Naive thymus-derived CD8-positive, alpha-beta T cell (primary cell): ENCODE results near the gene GUCY1A2. TPM values are rescaled to one million over a fixed set of nuclear protein-coding genes. Genes with fewer than 3 reads are reported as not detected.
"Not testable (repeated sequence)": the region's sequence is repeated elsewhere in the genome, so short reads cannot be mapped to it uniquely, and the experiment has no call there.

Source experiments
- ATAC-seq, 2 donors: fragments of 150-1000 bp; cut with Tn5 transposase in 1 of 2; sonication (Bioruptor Pico), chemical (Tn5 transposase) in 1 of 2; 1 replicate in 1 of 2; 2 replicates in 1 of 2; pipeline ENCODE4 v1.10.0; 2021; ENCODE audit warnings: mild to moderate bottlenecking in 2 of 2, moderate library complexity in 2 of 2
- POLR2A ChIA-PET: fragments of 350-600 bp; sonication (Branson Sonifier 250); formaldehyde crosslinking; loops from one replicate; lab custom pipeline; 2021; ENCODE audit warnings: antibody characterized with exemption; lab: Charles Lee
- DNase-seq, 10 donors: peaks; one replicate each; pipeline versions ENCODE4 v3.0.0 to v3.0.0-alpha.2; 2020 to 2022
- H3K27ac Mint-ChIP-seq, 10 donors: one replicate each; pipeline ENCODE4 v1.8.0; 2020 to 2022; ENCODE audit warnings: mild to moderate bottlenecking in 10 of 10, mixed read lengths in 10 of 10, moderate library complexity in 4 of 10, inconsistent platforms in 1 of 10
- H3K27me3 Mint-ChIP-seq, 5 donors: one replicate each; pipeline ENCODE4 v1.8.0; 2021 to 2022; ENCODE audit warnings: mixed read lengths in 5 of 5
- H3K36me3 Mint-ChIP-seq, 3 donors: one replicate each; pipeline ENCODE4 v1.8.0; 2020 to 2022; ENCODE audit warnings: mixed read lengths in 3 of 3, mild to moderate bottlenecking in 2 of 3, inconsistent platforms in 1 of 3
- H3K4me1 Mint-ChIP-seq, 4 donors: one replicate each; pipeline ENCODE4 v1.8.0; 2021 to 2022; ENCODE audit warnings: mixed read lengths in 4 of 4
- H3K4me3 Mint-ChIP-seq, 10 donors: one replicate each; pipeline ENCODE4 v1.8.0; 2020 to 2022; ENCODE audit warnings: mild to moderate bottlenecking in 10 of 10, mixed read lengths in 10 of 10, moderate library complexity in 6 of 10, inconsistent platforms in 1 of 10
- H3K9me3 Mint-ChIP-seq, 9 donors: one replicate each; pipeline ENCODE4 v1.8.0; 2020 to 2022; ENCODE audit warnings: mixed read lengths in 9 of 9, mild to moderate bottlenecking in 3 of 9, inconsistent platforms in 1 of 9, moderate library complexity in 1 of 9
- polyA plus RNA-seq, 3 donors: library from polyadenylated mRNA; unstranded; fragments of 300-500 nt; fragmentation: Illumina TruSeq; gene quantifications; one replicate each; pipeline ENCODE4 v1.2.3, GENCODE V29; 2021
- total RNA-seq, 8 experiments: library from RNA in 2 of 8; stranded (reverse) in 2 of 8; gene quantifications; one replicate each; pipeline ENCODE4 v1.2.3 and lab custom pipeline; 2021 to 2026

The GUCY1A2 gene
- total and polyA plus RNA-seq, 5 experiments from 2014 or later: not detected

- Mint-ChIP-seq H3K27ac (no peak overlapping the region), H3K9me3 (peaks cover 0 to 23% (median 6%) of the 10 kb centered on the region in 9 donors), H3K4me3 (no peak overlapping the region), H3K36me3 (peaks cover 0 to 5% (median 0%) of the 10 kb centered on the region in 3 donors), H3K27me3 (no peaks in the 10 kb centered on the region), H3K4me1 (no peaks in the 10 kb centered on the region)
- DNase-seq: no peak
- ATAC-seq: no peak
- POLR2A ChIA-PET: no interaction called here
Measured at GRCh38 chr11:106904826-106905225, 113.5 kb downstream of the GUCY1A2 start.

GRCh38 chr11:106889718-106890117, 128.6 kb downstream of the GUCY1A2 start:
- Mint-ChIP-seq H3K36me3 (peaks cover 0 to 4% (median 0%) of the 10 kb centered on the region in 3 donors), H3K4me3 (no peak overlapping the region), H3K9me3 (peaks cover 3 to 27% (median 13%) of the 10 kb centered on the region in 9 donors), H3K4me1 (no peaks in the 10 kb centered on the region), H3K27me3 (no peaks in the 10 kb centered on the region), H3K27ac (no peak overlapping the region)
- ATAC-seq (no peak), DNase-seq (no peak)
- POLR2A ChIA-PET: no interaction called here

GRCh38 chr11:106888386-106888785, 129.9 kb downstream of the GUCY1A2 start:
- H3K4me3 Mint-ChIP-seq: no peak overlapping the region
- no peaks in the 10 kb centered on the region for H3K4me1 Mint-ChIP-seq
- H3K9me3 Mint-ChIP-seq: peaks cover 4 to 27% (median 17%) of the 10 kb centered on the region in 9 donors
- POLR2A ChIA-PET: no interaction called here
- ATAC-seq (no peak), DNase-seq (no peak)
- H3K27me3 Mint-ChIP-seq: no peaks in the 10 kb centered on the region
- H3K36me3 Mint-ChIP-seq: peaks cover 0 to 4% (median 0%) of the 10 kb centered on the region in 3 donors
- H3K27ac Mint-ChIP-seq: no peak overlapping the region

GRCh38 chr11:106883693-106884092, 134.6 kb downstream of the GUCY1A2 start:
- ATAC-seq, POLR2A ChIA-PET, H3K27me3 Mint-ChIP-seq, H3K4me1 Mint-ChIP-seq, H3K4me3 Mint-ChIP-seq, H3K36me3 Mint-ChIP-seq, H3K27ac Mint-ChIP-seq, DNase-seq: not testable (repeated sequence)
- peaks cover 4 to 47% (median 19%) of the 10 kb centered on the region in 9 donors for H3K9me3 Mint-ChIP-seq

- Mint-ChIP-seq H3K36me3 (peaks cover 0 to 5% (median 0%) of the 10 kb centered on the region in 3 donors), H3K4me3 (no peak overlapping the region), H3K27me3 (no peaks in the 10 kb centered on the region), H3K9me3 (peaks cover 7 to 43% (median 19%) of the 10 kb centered on the region in 9 donors), H3K4me1 (no peaks in the 10 kb centered on the region), H3K27ac (no peak overlapping the region)
- no peak for DNase-seq
- ATAC-seq: no peak
- POLR2A ChIA-PET: no interaction called here
Measured at GRCh38 chr11:106879832-106880546, 138.3 kb downstream of the GUCY1A2 start.

GRCh38 chr11:106879029-106879428, 139.2 kb downstream of the GUCY1A2 start:
- no peak overlapping the region for H3K4me3 Mint-ChIP-seq
- H3K27ac Mint-ChIP-seq: no peak overlapping the region
- DNase-seq (no peak), ATAC-seq (no peak)
- peaks cover 7 to 41% (median 23%) of the 10 kb centered on the region in 9 donors for H3K9me3 Mint-ChIP-seq
- no peaks in the 10 kb centered on the region for H3K27me3 Mint-ChIP-seq
- POLR2A ChIA-PET: no interaction called here
- H3K4me1 Mint-ChIP-seq: no peaks in the 10 kb centered on the region
- peaks cover 0 to 5% (median 0%) of the 10 kb centered on the region in 3 donors for H3K36me3 Mint-ChIP-seq

DNA sequence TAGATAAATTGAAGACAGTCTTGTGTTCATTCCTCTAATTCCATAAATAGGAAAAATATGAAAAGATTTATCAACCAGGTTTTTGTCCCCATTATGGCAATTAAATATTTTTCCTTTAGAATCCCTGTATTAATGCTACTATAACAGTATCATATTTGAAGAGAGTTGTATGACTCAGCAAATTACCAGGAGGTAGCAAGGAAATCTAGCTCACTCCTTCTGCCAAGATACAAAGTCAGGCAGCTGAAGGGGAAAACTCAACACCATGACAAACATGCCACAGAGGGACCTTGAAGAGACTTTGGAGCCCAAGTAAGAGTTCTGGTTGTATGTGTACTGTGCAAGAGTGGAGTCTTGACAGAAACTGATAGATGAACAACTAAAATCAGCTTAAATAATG, 143.3 kb downstream of the GUCY1A2 start:
- H3K36me3 Mint-ChIP-seq: no peaks in the 10 kb centered on the region
- DNase-seq (no peak), ATAC-seq (no peak)
- no peaks in the 10 kb centered on the region for H3K27me3 Mint-ChIP-seq
- no peak overlapping the region for H3K4me3 Mint-ChIP-seq
- H3K9me3 Mint-ChIP-seq: peaks cover 9 to 47% (median 27%) of the 10 kb centered on the region in 9 donors
- POLR2A ChIA-PET: no interaction called here
- H3K4me1 Mint-ChIP-seq: no peaks in the 10 kb centered on the region
- H3K27ac Mint-ChIP-seq: no peak overlapping the region

GRCh38 chr11:106872246-106872645, 146.0 kb downstream of the GUCY1A2 start:
- H3K36me3 Mint-ChIP-seq: no peaks in the 10 kb centered on the region
- H3K27ac Mint-ChIP-seq: no peak overlapping the region
- DNase-seq (no peak), ATAC-seq (no peak)
- no peak overlapping the region for H3K4me3 Mint-ChIP-seq
- H3K27me3 Mint-ChIP-seq: no peaks in the 10 kb centered on the region
- no peaks in the 10 kb centered on the region for H3K4me1 Mint-ChIP-seq
- POLR2A ChIA-PET: no interaction called here
- H3K9me3 Mint-ChIP-seq: peaks cover 0 to 41% (median 25%) of the 10 kb centered on the region in 9 donors

DNA sequence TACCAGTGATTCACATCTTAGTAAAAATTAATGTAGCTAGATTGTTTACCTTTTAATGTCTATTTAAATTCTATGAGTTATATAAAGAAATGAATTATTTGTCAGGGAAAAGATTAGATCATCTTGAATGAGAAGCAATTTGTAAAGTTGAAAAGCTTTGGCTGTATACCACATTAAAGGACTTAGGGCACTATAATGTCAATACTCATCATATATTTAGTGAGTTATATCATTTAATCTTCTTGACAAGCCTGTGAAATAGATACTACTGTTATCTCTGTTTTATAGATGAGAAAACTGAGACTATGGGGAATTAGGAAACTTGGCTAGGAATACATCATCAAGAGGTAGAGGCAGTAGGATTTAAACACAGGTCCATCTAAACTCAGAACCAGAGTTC, 160.1 kb downstream of the GUCY1A2 start:
- no peak for DNase-seq
- ATAC-seq: no peak
- Mint-ChIP-seq H3K4me1 (no peaks in the 10 kb centered on the region), H3K9me3 (peaks cover 2 to 40% (median 15%) of the 10 kb centered on the region in 9 donors), H3K27me3 (no peaks in the 10 kb centered on the region), H3K27ac (no peak overlapping the region), H3K36me3 (peaks cover 0 to 4% (median 2%) of the 10 kb centered on the region in 3 donors), H3K4me3 (no peak overlapping the region)
- POLR2A ChIA-PET: no interaction called here

DNA sequence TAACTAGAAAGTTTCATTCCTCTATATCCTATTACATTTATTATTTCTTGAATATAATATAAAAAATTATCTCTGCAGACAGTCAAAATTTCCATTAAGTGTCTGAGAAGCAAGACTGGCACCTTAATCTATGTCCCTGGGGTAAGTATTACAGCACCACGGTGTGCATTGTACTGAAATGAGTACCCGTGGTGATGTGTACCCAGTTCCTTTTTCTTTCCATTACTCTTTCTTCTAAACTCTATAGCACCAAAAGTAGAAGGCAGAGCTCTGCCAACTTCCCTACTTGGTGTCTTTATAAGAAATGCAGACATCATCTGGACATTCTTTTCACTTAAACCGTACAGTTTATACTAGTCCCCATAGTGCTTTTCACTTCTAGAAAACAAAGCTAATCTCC, 161.7 kb downstream of the GUCY1A2 start:
- Mint-ChIP-seq H3K4me3 (no peak overlapping the region), H3K27me3 (no peaks in the 10 kb centered on the region), H3K4me1 (no peaks in the 10 kb centered on the region), H3K27ac (no peak overlapping the region), H3K9me3 (peaks cover 8 to 49% (median 25%) of the 10 kb centered on the region in 9 donors), H3K36me3 (peaks cover 0 to 4% (median 2%) of the 10 kb centered on the region in 3 donors)
- POLR2A ChIA-PET: no interaction called here
- ATAC-seq: no peak
- DNase-seq: no peak

DNA sequence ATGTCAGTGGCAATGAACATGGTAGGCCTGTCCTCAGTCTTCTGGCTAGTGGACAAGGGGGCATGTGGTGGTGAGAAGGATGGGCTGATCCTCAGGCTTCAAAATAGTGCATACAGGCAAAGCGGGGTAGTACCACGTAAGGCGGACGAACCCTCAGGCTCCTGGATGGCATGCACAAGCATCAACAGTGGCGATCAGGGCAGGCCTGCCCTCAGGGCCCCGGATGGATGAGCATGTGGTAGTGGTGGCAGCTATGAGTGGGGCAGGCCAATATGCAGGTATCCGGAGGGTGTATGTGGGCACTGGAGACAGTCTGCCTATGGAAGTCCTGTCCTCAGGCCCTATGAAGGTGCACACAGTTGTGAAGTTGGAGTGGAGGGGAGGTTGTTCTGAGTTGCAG, 163.8 kb downstream of the GUCY1A2 start:
- Mint-ChIP-seq H3K36me3 (peaks cover 0 to 4% (median 2%) of the 10 kb centered on the region in 3 donors), H3K4me3 (no peak overlapping the region), H3K27ac (no peak overlapping the region), H3K27me3 (no peaks in the 10 kb centered on the region), H3K9me3 (peaks cover 12 to 46% (median 31%) of the 10 kb centered on the region in 9 donors), H3K4me1 (no peaks in the 10 kb centered on the region)
- ATAC-seq (no peak), DNase-seq (no peak)
- POLR2A ChIA-PET: no interaction called here

DNA sequence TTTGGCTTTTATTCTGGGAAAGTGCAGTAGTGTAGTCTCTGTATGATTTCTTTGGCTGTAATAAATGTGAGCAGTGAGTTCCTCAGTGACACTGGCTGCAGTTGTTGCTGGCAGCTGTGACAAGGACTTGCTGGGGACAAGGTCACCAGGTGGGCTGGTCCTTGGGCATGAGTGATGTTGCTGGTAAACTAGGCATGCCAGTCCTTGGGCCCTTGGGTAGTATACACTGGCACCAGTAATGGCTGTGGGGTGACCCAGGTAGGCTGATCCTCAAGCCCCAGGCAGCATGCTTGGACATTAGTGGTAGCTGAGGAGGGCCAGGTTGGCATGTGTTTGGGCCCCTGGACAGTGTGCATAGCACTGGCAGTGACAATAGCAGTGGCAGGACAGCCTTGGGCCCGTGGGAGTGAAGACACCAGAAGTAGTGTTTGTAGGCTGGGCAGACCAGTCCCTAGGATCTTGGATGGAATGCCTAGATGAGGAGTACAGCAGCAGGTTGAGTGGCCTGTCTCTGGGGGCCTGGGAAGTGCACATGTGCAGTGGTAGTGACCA, 164.3 kb downstream of the GUCY1A2 start:
- Mint-ChIP-seq H3K27ac (no peak overlapping the region), H3K9me3 (peaks cover 12 to 46% (median 31%) of the 10 kb centered on the region in 9 donors), H3K4me1 (no peaks in the 10 kb centered on the region), H3K36me3 (peaks cover 0 to 4% (median 2%) of the 10 kb centered on the region in 3 donors), H3K27me3 (no peaks in the 10 kb centered on the region), H3K4me3 (no peak overlapping the region)
- ATAC-seq (no peak), DNase-seq (no peak)
- POLR2A ChIA-PET: no interaction called here

GRCh38 chr11:106852779-106853178, 165.5 kb downstream of the GUCY1A2 start:
- POLR2A ChIA-PET: no interaction called here
- no peaks in the 10 kb centered on the region for H3K4me1 Mint-ChIP-seq
- H3K27ac Mint-ChIP-seq: no peak overlapping the region
- H3K36me3 Mint-ChIP-seq: peaks cover 0 to 4% (median 2%) of the 10 kb centered on the region in 3 donors
- peaks cover 12 to 50% (median 33%) of the 10 kb centered on the region in 9 donors for H3K9me3 Mint-ChIP-seq
- no peak overlapping the region for H3K4me3 Mint-ChIP-seq
- no peaks in the 10 kb centered on the region for H3K27me3 Mint-ChIP-seq
- ATAC-seq: no peak
- DNase-seq: no peak
